Kidney capillary endothelial cell (primary cell): ENCODE results near the gene SLC10A3.
"Not testable (repeated sequence)": the region's sequence is repeated elsewhere in the genome, so short reads cannot be mapped to it uniquely, and the experiment has no call there.

Experiments used
- DNase-seq: peaks from one replicate; pipeline ENCODE4 v3.0.0-alpha.2; 2018; ENCODE audit warnings: low spot score

Gene SLC10A3

DNA sequence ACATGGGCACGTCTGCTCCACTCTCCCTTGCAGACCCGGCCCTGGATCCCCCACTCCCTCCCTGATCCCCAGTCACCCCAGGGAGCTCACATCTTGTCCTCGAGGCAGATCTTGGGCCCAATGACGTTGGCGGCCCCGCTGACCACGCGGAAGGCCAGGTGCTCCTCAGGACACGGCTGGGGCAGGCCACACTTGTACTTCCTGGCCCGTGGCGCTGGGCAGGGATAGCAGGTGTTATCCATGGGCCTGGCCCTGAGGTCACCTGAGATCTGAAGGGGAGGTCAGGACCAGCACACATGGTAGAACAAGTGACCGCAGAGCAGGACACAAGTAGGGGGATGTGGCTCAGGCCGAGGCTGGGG lies 17.9 kb upstream of the SLC10A3 start:
- DNase-seq, result no peak

DNA sequence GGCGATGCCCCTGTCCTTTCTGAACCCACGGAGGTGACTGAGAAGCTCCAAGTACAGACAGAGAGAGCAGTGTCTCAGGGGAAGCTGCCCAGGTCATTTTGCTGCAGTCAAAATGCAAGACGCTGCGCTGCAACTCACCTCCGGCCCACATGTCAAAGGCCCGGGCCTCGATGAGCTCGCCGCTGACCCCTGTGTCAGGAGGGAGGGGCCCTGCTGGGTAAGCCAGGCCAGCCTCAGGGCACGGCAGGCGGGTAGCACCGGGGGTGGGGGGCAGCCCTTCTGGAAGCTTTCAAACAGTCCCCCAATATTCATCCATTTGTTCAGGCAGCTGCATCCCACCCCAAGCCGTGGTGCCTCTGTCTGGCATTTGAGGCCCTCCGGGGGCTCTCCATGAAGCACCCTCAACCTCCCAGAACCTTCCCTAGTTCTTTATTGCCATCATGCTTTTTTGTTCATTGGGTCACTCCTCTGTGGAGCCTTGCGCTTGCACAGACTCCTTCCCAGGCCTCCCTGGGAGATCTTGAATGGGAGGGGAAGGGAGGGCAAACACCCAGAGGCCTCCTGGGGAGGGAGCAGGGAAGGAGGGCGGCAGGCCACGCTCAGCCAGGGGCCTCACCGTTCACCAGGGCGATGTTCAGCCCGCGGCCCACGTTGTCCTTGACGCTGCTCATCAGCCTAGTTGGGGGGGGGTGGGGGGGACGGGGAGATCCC lies 17.4 kb upstream of the SLC10A3 start:
- no peak for DNase-seq

DNA sequence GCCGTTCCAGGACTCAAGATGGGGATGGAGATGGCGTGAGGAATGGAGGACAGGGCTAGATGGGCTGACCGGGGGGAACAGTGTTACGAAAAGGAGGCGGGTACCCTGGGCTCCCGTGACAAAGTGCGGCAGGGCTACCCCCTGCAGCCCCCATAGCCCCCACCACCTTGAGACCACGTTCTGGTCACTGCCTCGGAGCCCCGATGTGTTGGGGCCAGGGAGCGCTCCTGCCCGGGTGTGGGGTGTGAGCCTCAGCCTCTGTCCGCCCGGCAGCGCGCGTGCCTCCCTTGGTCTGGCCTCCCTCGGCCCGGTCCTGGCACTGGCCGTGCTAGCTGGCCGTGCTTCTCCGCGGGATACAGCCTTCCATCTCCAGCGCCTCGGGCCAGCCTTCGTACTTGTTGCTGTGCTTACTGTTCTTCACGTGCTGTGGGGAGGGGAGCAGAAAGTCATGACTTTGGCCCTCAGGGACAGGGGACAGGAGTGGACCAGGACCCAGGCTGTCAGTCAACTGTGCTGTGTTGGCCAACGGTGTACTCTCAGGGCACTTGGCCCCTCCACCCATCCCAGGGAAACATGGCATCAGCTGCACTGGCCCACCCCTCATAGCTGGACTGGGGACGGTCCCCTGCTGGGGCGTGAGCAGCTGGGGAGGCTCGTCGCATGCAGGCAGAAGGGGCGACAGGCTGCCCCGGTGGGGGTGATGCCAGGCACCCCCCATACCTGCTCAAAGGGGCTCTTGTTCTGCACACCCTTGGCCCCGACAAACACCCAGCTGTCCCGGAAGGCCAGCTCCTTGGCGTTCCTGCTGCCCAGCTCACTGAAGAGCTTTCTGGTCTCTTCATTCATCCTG lies 16.3 kb upstream of the SLC10A3 start:
- DNase-seq, result no peak

DNA sequence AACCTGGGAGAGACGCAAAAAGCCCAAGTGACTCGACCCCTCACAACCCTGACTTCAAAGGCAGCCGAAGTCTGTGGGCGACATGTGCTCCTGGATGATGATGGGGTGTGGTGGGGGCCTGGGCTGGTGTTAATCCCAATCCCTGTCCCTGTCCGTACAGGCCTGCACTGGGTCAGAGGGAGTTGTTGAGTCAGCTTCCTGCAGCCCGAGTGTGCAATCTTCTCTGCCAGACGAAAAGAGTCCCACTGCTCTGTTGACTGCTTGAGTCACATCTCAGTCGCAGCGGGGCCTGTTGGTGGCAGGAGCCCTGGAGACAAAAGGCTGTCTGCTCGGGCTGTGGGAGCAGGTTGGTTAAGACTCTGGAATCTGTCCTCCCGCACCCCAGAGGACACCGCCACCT lies 15.3 kb upstream of the SLC10A3 start:
- DNase-seq, result peak; percentile 56

DNA sequence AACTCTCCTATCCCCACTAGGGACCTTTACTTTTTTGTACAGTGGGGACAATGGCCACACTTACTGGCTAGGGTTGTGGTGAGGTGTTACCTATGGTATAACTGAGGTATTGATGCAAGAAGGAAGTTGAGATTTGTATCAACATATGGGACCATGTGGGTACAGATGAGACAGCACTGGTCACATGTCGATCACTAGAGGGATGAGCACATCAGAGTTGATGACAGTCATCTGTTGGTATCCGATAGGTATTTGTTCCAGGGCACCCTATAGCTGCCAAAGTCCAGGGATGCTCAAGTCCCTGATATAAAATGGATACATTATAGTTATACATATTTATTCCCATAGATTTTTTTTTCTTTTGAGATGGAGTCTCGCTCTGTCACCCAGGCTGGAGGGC lies 12.6 kb upstream of the SLC10A3 start:
- no peak for DNase-seq

DNA sequence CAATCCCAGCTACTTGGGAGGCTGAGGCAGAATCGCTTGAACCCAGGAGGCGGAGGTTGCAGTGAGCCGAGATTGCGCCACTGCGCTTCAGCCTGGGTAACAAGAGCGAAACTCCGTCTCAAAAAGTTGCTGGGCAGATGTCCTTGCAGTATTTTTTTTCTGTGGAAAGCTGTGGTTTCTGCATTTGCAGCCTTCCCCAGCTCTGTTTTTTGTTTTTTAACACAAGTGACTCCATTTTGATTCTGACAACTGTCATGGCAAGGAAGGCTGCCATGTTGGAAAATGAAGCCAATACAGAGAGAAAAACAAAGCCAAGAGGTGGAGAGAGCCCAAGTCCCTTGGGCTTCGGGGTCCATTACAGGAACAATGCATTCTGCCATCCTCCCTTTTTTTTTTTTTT lies 11.7 kb upstream of the SLC10A3 start:
- no peak for DNase-seq

DNA sequence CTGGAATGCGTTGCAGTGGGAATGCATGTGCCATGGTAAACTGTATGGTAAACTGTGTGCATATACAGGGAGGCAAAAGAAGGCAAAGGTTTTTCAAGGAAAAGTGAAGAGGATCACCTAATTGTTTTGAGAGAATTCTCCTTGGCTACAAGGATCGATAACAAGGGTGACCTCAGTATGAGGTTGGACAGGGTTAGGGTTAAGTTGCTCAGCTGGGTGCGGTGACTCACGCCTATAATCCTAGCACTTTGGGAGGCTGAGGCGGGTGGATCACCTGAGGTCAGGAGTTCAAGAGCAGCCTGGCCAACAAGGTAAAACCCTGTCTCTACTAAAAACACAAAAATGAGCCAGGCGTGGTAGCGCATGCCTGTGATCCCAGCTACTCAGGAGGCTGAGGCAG lies 11.0 kb upstream of the SLC10A3 start:
- DNase-seq, result not testable (repeated sequence)

DNA sequence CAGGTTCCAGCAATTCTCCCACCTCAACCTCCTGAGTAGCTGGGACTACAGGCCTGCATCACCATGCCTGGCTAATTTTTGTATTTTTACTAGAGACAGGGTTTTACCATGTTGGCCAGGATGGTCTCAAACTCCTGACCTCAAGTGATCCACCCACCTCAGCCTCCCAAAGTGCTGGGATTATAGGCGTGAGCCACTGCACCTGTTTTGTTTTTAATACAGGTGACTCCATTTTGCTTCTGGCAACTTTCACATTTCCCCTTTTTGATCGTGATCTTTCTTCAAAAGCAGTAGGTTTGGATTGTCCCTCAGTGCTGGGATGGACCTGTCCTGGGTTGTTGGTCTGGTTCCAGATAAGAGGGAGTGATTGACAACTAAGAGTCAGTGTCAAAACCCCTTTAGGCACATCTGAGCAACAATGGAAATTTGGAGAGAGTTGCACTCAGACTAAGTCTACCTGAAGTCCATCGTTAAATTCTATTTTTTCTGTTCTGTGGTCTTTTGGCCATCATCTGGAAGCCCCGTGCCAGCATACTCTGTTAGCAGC lies 6.2 kb upstream of the SLC10A3 start:
- DNase-seq, result not testable (repeated sequence)

DNA sequence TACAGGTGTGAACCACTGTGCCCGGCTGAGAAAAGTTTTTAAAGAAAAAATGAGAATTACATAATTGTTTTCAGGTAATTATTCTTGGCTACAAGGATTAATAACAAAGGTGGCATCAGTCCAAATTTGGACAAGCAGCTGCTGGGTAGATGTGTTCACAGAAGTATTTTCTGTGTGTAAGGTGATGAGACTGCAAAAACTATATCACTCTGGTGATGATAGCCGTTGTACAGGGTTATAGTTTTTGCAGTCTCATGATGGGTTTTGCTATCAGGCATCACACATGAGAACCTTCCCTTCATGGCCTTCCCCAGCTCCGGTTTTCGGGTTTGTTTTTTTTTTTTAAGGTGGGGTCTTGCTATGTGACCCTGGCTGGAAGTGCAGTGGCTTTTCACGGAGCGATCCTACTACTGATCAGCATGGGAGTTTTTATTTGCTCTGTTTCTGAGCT lies 5.1 kb upstream of the SLC10A3 start:
- no peak for DNase-seq

DNA sequence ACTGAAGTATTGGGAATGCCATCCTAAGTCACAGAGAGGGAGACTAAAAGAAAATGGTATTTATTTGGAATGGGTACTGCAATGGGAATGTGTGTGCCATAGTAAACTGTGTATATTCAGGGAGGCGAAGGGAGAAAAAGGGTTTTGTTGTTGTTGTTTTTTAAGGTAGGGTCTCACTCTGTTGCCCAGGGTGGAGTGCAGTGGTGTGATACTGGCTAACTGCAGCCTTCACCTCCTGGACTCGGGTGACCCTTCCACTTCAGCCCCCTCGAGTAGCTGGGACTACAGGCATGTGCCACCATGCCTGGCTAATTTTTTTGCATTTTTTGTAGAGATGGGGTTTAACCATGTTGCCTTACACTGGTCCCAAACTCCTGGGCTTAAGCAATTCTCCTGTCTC lies 4.3 kb upstream of the SLC10A3 start:
- DNase-seq, result no peak

DNA sequence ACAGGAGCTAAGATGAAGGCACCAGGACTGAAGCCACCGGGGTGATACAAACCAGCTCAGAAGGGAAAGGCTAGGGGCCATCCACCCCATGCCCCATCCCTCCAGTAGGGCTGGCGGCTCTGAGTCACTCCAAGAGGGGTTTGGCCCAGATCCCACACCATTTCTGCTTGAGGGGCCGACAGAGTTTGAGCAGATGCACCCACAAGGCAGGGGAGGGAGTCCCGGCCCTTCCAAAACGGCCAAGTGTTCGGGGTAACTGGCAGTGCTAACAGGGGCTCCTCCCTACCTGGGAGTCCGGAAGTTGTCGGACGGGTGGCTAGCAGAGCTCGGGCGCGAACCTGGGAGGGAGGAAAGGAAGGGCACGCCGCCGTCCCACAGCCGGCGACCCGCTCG lies 412 bp downstream of the SLC10A3 start:
- no peak for DNase-seq

DNA sequence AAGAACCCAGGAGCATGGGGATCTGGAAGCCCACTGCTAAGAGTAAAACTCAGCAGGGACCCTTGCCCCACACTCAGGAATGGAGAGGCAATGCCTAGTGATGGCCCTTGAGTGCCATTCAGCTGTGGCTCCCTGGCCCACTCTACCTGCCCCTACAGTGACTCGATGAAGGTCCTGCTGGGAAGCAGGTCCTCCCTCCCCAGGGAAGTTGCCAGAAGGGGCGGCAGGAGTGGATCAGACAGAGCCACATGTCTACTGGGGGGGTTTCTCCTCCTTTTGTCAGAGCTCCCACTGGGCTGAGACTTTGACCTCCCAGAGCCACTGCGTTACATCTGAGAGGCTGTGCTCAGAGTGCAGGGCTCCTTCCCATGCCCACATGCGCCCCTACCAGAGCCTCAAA lies 1.2 kb downstream of the SLC10A3 start:
- DNase-seq, result no peak

DNA sequence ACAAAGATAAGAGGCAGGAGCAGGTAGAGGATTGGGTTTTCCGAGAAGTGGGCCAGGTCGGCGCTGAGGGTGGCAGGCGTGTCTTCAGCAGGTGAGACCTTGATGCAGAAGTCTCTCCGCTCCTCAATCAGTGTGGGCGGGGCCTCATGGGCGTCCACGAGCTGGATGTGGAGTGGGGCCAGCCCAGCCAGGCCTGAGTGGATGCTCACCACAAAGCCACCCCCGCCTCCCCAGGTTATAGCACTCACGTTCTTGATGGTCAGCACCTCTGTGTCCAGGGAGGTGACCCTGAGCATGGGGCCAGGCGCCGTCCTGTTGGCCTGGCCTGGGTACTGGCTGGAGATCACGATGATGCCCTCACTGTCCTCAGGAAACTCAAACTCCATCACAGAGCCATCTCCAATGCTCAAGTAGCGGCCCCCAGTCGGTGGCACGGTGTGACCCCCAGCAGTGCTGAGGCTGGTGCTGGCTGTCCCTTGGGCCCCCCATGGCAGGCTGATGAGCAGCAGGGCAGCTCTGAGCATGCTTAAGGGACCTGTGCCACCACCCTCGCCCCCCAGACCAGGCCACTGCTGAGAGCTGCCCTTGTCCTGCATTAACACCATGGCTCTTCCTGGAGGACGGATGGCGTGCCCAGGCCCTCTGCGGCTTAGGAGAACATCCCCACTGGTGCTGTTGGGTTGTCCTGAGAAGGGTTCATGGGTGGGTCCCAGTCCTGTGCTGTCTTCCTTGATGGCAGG lies 1.9 kb downstream of the SLC10A3 start:
- DNase-seq, result no peak

DNA sequence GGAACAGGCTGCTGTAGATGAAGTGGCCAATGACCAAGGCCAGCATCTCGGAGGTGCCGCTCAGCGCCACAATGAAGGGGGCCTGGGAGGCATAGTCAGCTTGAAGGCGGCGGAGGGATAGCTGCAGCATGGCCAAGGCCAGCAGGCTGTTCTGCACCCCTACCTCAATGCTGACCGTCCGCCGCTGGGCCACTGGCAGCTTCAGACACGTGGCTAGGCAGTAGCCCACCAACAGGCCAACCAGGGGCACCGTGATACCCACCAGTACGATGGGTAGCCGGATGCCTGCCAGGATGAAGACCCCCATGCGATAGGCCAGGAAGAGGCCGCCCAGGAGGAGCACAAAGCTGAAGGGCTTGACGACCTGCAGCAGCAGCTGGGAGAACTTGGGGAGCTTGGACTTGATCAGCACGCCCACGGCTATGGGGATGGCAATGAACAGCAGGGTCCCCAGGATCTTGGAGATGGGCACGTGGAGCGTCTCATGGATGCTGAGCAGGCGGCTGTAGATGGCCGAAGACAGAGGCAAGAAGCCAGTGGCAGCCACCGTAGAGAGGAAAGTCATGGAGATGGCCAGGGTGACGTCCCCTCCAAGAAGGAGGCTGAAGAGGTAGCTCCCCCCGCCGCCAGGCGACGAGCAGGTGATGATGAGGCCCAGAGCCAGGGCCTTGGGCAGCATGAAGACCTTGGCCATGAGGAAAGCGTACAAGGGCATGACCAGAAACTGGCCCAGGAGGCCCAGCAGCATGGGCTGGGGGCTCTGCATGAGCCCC lies 2.7 kb downstream of the SLC10A3 start:
- DNase-seq, result no peak

DNA sequence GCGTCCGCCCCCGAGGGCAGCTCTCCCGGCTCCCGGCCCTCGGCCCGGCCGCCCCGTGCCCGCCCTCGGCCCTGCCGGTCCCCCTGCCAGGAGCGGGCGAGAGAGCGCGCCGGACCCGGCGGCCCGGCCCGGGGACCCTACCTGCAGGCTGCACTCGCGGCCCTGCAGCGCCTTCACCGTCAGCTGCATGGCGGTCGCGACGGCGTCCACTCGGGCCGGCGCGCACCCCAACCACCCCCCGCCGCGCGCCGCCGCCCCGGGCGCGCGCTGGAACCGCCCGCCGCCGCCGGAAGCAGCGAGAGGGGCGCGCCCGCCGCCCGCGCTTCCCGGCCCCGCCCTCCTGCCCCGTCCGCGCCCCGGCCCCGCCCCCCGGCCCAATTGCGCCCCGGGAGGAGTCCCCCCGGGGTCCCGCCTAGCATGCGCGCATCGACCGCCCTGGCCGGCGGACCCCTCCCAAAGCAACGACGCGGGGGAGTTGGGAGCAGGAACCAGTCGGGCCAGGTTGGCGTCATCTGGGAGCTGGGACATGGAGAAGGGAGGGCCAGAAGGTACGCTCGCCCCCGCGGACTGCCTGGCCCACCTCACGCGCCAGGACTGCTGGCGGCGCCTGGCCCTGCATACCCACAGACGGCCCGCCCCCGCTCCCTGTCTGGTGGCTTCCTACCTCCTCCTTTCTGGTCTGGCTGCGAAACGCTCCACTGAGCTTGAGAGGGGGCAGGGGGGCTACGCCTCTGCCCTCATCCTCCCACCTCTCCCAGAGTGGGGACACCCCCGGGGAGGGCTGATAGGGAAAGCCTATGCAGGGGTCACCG lies 3.8 kb downstream of the SLC10A3 start, which contains the start of gene UBL4A:
TSS of gene UBL4A (minus strand) at position 220 of the 812 bp plus-strand sequence. CDS start at position 189, 31 bp downstream.
- no peak for DNase-seq

DNA sequence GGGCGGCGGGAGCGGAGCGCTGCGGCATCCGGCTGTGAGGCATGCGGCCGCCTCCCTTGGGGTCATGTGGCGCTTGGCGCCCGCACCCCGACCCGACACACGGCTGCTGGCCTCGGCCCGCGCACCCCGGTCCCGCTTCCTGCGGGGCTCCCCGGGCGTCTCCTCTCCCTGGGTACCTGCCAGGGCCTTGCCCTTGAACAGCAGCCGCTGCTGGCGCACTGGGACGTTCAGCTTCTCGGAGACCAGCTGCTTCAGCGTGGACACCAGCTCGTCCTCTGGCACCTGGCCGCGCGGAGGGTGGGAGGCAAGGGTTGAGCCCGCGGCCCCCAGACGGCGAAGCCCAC lies 4.4 kb downstream of the SLC10A3 start:
- no peak for DNase-seq

DNA sequence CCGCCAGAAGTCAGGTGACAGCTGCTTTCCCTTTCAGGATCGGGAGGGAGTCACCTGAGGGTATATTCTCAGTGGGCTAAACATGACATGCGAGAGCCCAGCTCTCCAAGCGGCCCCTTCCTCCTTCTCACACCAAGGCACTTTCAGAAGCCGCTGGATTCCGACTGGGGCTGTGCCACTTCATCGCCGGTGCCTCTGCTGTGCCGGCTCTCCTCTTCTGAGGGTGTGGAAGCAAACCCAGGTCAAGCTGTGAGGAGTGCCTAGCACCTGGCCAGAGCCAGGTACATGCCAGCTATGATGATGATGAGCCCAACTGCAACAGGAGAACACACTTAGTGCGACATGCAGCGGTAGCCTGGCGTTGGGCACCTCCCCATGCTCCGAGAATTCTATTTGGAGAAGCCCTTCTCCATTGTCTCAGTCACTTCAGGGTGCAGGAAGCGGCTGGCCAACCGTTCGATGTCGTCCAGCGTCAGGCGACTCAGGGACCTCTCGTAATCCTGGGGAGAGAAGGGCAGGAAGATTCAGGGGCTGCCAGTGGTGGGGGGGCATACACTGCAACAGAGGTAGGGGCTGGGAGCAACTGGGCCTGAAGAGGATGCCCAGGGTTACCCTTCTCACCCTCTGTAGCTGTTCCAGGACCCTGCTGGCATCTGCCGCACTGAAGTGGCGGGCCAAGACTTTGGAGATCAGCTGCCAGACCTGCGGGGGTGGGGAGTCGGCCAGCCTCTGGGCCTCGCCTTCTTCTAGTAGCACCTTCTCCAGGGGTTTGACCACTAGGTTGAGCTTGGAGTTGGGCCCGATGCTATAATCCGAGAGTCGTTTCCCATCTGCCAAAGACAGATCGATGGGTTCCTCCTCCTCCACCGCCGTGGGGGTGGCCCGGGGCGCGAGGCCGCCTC lies 5.0 kb downstream of the SLC10A3 start:
- no peak for DNase-seq

DNA sequence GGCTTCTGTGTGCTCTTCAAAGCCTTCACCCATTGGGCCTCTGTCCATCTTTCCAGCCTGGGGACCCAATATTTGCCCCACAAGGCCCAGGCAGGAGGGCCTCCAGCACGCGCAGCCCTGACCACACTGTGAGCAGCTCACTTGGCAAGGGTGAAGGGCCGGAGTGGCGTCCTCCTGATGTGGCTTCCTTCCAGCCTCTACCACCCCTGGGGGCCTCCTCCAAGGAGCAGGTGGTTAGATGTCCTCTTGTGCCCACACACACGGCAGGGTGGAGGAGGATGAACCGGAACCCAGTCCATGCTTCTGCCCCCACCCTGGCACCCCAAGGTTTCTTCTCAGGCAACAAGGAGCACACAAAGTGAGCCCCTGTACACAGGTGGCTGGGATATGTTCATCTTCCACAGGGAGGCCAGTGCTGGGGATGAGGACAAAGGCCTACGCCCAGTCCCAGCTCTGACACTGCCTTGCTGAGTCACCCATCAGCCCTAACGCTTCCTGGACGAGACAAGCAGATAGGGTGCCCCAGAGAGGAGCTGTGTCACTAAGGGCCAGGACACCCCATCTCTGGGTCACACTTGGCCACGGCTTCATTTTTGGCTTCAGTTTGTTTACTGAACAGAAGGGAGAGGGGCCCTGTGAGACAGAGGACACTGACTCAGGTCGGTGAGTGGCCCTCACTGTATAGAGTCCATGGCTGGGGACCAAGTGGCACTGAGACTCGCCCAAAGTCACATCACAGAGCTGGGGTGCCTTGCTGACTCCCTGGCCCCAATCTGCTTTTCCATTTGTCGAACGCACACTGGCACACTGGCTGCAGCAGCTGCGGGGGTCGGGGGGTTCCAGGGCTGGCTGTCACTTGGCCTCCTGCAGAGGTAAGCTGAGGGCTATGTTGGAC lies 5.9 kb downstream of the SLC10A3 start:
- no peak for DNase-seq

DNA sequence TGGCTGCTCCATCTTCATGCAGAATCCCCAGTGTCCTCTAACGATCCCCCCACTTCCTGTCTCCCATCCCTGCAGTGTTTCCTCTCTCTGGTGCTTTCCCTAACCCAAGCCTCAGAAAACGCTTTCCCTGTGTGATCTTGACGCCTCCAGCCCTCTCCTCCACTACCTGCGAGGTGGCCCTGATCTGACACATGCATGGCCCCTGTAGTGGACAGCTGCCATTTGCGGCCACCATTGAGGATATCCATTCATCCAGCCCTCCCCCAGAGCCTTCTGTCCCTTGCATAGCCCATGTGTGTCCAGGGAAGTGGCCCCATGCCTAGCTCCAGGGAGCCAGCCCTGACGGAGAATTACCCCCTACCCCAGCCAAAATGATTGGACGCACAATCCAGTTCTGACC lies 7.1 kb downstream of the SLC10A3 start:
- DNase-seq, result no peak
